ENCODE data around the gene STMN3. TPM values are rescaled to one million over a fixed set of nuclear protein-coding genes. Genes with fewer than 3 reads are reported as not detected.
A peak's percentile ranks its signal among the peaks of the same experiment; 100 is the strongest.

STMN3 gene
- total RNA-seq, 1 donor from 2014 or later, result 12.1 TPM

DNA sequence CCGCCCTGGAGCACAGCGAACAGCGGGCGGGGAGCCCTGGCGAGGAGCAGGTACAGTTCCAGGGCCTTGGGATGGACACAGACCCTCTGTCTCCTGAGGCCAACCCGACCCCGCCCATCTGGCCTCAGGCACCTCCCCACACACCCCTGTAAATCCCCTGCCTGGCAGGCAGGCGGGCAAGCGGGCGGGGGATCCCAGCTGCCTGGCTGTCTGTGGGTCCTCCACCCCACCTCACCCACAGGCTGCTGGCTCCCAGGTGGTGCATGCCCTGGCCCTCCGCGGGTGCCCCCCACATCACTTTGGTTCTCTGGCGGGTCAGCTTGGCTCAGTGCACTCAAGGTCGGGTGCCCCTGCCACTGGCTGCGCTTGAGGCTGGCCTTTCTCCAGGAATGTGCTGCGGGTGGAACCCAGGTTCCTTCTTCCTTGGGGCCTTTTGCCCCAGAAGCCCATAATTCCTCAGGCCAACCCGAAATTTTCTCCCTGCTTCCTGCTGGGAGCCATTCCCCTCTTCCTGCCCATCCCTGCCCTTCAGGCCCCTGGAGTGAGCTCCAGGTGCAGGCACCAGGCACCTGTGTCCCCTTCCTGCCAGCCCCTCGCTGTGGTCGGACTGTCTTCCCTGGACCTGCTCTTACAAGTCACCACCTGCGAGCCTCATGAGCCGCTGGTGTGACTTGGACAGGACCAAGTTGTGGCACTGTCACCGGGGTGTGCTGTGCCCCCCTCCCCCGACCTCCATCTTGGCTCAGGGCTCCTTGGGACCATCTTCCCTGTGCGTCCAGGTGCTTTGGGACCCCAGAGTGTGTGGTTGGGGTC lies 37.9 kb upstream of the STMN3 start:
- H3K36me3 ChIP-seq, result peaks cover 13% of the 10 kb centered on the region
- TF ChIP-seq, protein P1, sequence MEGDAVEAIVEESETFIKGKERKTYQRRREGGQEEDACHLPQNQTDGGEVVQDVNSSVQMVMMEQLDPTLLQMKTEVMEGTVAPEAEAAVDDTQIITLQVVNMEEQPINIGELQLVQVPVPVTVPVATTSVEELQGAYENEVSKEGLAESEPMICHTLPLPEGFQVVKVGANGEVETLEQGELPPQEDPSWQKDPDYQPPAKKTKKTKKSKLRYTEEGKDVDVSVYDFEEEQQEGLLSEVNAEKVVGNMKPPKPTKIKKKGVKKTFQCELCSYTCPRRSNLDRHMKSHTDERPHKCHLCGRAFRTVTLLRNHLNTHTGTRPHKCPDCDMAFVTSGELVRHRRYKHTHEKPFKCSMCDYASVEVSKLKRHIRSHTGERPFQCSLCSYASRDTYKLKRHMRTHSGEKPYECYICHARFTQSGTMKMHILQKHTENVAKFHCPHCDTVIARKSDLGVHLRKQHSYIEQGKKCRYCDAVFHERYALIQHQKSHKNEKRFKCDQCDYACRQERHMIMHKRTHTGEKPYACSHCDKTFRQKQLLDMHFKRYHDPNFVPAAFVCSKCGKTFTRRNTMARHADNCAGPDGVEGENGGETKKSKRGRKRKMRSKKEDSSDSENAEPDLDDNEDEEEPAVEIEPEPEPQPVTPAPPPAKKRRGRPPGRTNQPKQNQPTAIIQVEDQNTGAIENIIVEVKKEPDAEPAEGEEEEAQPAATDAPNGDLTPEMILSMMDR (IDR thresholded peaks at IDR 0.05), result no peak
- peak overlapping the region; percentile 34 for H3K27ac ChIP-seq
- ATAC-seq, result no peak
- intact Hi-C loops (cut with DNase I), result no loop called here
- H3K9me3 ChIP-seq, result no peaks in the 10 kb centered on the region
- H3K4me1 ChIP-seq, result peaks cover 50% of the 10 kb centered on the region
- no peak for DNase-seq
- H3K4me3 ChIP-seq, result no peak overlapping the region
- no peaks in the 10 kb centered on the region for H3K27me3 ChIP-seq (ENCODE audit: low read depth)

DNA sequence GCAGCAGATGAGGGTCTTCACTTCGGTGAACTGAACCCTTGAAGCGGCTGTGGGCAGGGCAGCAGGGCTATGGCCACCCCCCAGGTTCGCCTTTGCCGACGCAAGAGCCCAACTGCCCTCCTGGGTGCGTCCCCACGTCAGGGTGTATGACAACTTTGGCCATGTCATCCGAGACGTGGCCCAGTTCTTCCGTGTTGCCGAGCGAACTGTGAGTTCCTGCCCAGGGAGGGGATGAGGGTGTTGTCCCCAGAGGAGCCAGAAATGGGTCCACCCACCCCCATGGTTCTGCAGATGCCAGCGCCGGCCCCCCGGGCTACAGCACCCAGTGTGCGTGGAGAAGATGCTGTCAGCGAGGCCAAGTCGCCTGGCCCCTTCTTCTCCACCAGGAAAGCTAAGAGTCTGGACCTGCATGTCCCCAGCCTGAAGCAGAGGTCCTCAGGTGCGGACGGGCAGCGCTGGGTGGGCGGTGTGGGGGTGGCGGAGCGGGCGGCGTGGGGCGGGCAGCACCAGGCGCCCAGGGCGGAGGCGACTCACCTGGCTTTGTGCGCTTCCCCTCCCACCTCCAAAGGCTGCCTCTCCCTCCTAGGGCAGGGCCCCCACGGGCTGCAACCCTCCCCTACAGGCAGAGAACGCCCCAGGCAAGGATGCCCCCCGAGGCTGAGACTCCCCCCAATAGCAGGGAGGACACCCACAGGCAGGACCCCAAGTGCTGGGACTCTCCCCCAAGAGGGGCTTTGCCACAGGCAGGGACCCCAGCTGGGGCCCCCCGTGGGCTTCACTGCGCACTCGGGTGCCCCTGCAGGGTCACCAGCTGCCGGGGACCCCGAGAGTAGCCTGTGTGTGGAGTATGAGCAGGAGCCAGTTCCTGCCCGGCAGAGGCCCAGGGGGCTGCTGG lies 37.0 kb upstream of the STMN3 start:
- Histone ChIP-seq H3K36me3 (peaks cover 10% of the 10 kb centered on the region), H3K27ac (peak overlapping the region; percentile 46), H3K4me3 (no peak overlapping the region), H3K4me1 (peaks cover 55% of the 10 kb centered on the region), H3K27me3 (ENCODE audit: low read depth) (no peaks in the 10 kb centered on the region), H3K9me3 (no peaks in the 10 kb centered on the region)
- intact Hi-C loops (cut with DNase I), result no loop called here
- TF ChIP-seq, protein P1 (IDR thresholded peaks at IDR 0.05), result no peak
- no peak for DNase-seq
- ATAC-seq, result no peak

DNA sequence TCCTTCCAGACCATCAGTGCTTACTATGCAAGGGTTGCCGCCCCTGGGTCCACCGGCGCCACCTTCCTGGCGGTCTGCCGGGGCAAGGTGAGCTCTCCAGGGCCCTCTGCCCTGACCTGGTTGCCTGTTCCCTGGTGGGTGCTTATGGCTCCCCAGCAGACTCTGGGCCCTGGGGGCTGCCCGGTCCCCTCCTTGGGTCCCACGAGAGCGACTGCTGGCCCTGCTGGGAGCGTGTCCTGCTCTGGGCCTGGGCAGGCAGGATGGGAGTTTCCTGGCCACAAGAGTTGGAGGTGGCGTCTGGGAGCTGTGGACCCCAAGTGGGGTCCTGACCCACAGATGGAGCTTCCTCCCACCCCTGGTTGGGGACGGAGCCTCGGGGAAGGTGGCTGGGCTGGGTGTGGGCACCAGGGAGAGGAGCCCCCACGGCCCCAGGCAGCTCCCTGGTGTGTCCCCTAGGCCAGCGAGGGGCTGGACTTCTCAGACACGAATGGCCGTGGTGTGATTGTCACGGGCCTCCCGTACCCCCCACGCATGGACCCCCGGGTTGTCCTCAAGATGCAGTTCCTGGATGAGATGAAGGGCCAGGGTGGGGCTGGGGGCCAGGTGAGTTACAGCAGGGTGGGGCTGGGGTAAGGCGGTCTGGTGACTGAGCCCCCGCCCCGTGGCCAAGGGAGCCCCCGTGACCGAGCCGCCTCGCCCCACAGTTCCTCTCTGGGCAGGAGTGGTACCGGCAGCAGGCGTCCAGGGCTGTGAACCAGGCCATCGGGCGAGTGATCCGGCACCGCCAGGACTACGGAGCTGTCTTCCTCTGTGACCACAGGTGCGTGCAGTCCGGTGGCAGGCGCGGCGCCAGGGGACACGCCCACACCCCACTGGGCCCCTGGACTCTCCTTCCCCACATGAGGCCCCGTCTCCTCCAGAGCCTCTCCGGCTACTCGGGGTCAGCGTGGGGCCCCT lies 36.1 kb upstream of the STMN3 start:
- TF ChIP-seq, protein P1 (IDR thresholded peaks at IDR 0.05), result no peak
- H3K4me3 ChIP-seq, result no peak overlapping the region
- H3K27me3 ChIP-seq (ENCODE audit: low read depth), result no peaks in the 10 kb centered on the region
- intact Hi-C loops (cut with DNase I), result no loop called here
- H3K4me1 ChIP-seq, result peaks cover 60% of the 10 kb centered on the region
- DNase-seq (no peak), ATAC-seq (no peak)
- peak overlapping the region; percentile 93 for H3K27ac ChIP-seq
- H3K36me3 ChIP-seq, result peaks cover under 1% of the 10 kb centered on the region
- H3K9me3 ChIP-seq, result no peaks in the 10 kb centered on the region

DNA sequence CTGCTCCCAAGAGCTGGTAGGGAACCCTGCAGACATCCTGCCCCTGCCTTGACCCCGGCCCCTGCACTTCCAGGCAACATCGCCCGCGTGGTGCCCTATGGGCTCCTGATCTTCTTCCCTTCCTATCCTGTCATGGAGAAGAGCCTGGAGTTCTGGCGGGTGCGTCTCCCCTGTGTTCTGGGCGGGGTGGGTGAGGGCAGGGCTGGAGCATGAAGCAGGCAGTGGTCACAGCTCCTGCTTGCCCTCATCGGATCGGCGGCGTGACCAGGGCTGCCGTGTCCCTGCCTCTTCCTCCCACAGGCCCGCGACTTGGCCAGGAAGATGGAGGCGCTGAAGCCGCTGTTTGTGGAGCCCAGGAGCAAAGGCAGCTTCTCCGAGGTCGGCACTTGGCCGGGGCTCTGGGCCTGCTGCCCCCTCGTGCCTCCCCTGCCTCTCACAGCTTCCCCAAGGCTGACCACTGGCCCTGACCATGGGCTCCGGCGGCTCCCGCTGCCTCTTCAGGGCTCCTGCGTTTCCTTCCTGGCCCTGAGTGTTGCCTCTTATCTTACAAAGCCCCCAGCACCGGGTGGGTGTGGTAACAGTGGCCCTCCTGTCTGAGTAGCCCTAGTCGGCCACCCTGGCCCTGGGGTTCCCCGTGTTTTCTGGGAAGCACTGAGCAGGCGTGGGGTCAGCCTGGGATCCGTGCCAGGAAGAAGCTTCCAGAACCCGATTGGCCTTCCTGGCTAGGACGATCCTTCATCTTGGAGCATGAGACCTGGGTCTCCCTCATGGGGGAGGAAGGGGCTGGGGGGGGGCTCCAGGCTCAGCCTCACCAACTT lies 35.2 kb upstream of the STMN3 start:
- no peak for DNase-seq
- Histone ChIP-seq H3K36me3 (no peaks in the 10 kb centered on the region), H3K9me3 (no peaks in the 10 kb centered on the region), H3K4me3 (no peak overlapping the region), H3K27me3 (ENCODE audit: low read depth) (no peaks in the 10 kb centered on the region), H3K4me1 (peaks cover 60% of the 10 kb centered on the region), H3K27ac (peak overlapping the region; percentile 93)
- intact Hi-C loops (cut with DNase I), result no loop called here
- ATAC-seq, result no peak
- TF ChIP-seq, protein P1 (IDR thresholded peaks at IDR 0.05), result no peak

Data from lower lobe of right lung (tissue), 2 donors.